Activated T-cell treated with anti-CD3 and anti-CD28 coated beads for 48 hours (primary cell): ENCODE results near the gene CLK2.
"Not testable (repeated sequence)": the region's sequence is repeated elsewhere in the genome, so short reads cannot be mapped to it uniquely, and the experiment has no call there.

Experiments used
- DNase-seq: peaks from one replicate; pipeline ENCODE4 v3.0.0-alpha.2; 2020; ENCODE audit warnings: low read depth

CLK2 gene

GRCh38 chr1:155241841-155242264 is 31.5 kb downstream of the CLK2 start:
- no peak for DNase-seq

GRCh38 chr1:155241069-155241679 is 32.1 kb downstream of the CLK2 start:
- DNase-seq: no peak

DNA sequence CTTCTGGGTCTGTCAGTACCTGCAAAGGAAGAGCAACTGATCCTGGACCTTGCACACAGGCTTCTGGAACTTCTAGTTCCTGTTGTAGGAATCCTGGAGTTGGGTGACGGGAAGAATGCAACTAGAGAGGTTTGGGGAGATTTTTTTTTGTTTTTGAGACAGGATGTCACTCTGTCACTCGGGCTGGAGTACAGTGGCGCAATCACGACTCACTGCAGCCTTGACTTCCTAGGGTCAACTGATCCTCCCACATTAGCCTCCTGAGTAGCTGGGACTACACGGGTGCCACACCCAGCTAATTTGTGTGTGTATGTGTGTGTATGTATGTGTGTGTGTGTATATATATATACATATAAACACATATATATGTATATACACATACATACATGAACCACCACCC is 36.9 kb downstream of the CLK2 start:
- no peak for DNase-seq

DNA sequence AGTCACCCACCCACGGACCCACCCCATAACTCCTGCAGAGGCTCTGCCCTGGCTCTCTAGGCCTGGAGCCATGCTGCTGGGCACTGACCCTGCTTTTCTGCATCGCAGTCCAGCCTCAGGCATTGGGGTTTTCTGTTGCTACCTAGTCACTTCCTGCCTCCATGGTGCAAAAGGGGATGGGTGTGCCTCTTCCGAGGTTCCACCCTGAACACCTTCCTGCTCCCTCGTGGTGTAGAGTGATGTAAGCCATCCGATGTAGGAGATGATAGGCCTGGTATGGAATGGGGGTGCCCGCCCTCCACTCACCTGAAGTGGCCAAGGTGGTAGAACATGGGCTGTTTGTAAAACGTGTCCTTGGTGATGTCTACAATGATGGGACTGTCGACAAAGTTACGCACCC is 37.9 kb downstream of the CLK2 start:
- not testable (repeated sequence) for DNase-seq

DNA sequence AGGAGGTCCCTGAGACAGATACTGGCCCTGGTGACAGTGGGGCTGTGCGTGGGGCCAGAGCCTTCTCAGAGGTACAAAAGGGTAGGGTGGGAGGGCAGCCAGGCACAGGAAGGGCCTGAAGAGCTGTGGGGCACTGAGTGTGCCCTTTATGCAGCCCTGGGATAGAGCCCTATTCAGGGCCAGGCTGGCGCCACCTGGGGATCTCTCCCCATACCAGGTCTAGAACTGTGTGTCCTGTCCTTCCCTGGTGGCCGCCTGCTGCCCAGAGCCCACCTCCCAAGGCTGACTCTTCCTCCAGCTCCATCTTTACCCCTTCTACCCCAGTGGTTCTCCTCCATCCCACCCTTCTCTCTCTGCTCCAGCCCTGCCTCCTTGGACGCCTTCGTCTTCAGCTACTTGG is 39.8 kb downstream of the CLK2 start:
- DNase-seq: not testable (repeated sequence)

DNA sequence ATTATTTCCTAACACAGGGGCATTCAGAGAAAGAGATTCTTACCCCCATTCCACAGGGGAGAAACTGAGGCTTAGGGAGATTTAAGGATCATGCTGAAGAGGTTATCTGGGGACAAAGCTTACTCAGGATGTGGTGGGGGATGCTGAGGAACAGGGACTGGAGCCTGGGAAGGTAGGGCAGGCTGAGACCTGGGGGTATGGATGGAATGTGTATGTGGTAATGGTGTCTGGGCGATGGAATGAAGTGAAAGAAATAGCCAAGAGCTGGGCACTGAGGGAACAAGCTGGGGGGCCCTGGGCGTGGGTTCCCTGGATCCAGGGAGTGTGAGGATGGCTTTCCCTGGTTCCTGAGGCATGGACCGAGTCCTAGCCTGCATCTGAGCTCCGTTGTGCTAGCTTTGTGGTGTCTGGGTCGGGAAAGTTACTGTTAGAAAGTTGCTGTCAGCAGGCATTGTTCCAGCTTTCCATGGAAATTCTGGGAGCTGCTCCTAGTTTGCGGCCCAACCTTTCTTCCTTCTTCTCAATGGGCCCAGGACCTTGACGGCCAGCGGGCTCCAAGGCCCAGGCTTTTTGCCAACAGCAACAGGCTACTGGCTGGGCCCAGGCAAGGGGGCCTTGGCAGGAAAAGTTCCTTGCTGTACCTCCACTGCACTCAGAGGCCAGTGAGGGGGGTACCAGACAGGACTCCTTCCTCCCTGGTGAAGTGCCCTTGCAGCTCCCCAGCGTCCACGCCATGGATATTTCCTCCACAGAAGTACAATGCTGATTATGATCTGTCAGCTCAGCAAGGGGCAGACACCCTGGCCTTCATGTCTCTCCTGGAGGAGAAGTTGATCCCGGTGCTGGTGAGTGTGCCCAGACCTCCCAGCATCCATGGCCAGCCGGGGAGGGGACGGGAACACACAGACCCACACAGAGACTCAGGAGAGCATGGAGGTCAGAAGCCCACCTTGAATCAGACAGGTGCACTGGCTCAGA is 41.0 kb downstream of the CLK2 start:
- not testable (repeated sequence) for DNase-seq

DNA sequence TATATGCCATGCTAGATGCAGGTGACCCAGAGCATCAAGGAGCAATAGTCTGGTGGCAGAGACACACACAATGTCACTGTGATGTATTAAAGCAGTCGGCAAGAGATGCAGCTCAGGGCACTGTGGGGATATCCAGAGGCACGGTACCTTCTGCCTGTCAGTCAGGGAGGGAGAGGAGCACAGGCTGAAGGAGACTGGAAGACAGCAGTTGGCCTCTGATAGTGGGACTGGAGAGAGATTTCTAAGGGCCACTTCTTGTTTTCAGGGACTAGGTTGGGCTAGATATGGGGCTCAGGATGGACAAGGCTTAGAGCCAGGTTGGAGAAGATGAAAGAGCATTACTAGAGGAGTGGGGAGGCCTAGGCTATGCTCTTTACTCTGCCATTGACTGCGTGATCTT is 42.0 kb downstream of the CLK2 start:
- not testable (repeated sequence) for DNase-seq

- no peak for DNase-seq
Observed at GRCh38 chr1:155228096-155228427, 45.2 kb downstream of the CLK2 start.

DNA sequence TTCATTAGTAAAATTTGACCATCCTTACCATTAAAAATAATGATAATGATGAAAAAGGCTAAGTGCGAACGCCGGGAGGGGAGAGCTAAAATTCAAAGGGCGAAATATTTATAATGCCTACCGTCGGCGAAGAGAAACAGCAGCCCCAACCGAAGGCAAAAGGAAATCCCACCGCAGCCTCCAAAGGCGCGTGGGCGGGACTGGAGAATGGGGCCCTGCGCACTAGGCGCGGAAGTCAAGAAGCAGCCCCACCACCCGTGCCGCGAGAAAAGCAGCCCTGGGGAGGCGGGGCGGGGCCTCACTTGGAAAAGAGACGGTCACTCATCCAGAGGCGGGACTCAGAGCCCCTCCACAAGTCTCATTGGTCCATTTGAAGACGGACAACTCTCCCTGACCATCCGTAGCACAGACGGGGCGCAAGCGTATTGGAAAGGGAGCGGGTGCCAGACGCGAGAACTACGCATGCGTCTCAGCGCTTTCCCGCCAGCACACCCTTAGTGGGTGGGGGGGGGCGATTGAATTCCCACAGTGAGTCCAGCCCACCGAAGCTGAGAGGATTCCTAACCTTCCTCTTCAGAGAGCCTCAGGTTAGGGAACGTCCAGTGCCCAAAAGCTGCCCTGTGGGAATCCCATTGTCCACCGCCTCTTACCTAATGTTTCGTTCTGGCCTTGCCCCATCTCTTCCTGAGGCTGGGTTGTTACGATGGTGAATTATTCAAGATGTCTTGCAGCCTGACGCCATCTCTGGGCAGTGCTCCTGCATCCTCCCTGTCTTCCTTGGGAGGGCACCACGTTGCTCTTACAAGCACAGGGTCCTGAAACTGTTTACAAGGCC is 45.8 kb downstream of the CLK2 start:
- peak; percentile 99 for DNase-seq

DNA sequence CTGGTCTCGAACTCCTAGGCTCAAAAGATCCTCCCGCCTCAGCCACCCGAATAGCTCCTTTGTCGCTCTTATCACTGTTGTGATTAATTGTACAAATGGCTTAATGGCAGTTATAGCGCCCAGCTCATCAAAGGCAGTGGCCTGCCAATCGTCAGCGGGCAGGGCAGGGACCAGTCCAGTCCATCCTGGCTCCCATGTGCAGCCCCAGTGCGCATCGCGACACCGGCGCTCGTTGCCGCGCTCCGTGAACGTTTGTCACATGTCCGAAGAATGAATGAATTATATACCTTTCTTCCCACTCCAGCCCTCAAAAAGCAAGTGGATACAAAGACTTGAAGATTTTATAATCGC is 46.4 kb downstream of the CLK2 start:
- peak; percentile 41 for DNase-seq

DNA sequence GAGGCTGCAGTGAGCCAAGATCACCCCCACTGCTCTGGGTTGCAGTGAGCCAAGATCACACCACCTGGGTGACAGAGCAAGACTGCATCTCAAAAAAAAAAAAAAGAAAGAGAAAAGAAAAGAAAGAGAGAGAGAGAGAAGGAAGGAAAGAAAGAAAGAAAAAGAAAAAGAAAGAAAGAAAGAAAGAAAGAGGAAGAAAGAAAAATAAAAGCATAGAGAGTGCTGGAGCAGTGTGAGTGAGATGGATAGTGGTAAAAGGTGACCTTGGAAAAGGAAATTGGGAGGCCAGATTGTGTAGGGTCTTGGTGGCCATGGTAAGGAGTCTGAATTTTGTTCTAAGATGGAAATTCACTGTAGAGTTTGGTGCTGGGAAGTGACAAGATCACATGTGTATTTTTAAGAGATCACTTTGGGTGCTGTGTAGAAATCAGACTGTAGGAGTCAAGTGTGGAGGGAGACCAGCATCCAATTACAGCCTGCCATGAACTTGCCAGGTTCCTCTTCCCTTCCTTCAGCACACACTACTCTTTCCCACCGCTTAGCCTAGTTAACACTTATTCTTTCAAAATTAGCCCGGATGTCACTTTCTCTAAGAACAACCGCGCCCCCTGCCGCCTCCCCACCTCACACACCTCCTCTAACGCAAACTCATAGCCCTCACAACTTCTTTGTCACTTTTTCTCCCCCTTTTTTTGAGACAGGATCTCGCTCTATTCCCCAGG is 47.0 kb downstream of the CLK2 start:
- DNase-seq: peak; percentile 73

GRCh38 chr1:155225404-155225759 is 47.9 kb downstream of the CLK2 start:
- not testable (repeated sequence) for DNase-seq

GRCh38 chr1:155223047-155223446 is 50.3 kb downstream of the CLK2 start:
- DNase-seq: no peak

DNA sequence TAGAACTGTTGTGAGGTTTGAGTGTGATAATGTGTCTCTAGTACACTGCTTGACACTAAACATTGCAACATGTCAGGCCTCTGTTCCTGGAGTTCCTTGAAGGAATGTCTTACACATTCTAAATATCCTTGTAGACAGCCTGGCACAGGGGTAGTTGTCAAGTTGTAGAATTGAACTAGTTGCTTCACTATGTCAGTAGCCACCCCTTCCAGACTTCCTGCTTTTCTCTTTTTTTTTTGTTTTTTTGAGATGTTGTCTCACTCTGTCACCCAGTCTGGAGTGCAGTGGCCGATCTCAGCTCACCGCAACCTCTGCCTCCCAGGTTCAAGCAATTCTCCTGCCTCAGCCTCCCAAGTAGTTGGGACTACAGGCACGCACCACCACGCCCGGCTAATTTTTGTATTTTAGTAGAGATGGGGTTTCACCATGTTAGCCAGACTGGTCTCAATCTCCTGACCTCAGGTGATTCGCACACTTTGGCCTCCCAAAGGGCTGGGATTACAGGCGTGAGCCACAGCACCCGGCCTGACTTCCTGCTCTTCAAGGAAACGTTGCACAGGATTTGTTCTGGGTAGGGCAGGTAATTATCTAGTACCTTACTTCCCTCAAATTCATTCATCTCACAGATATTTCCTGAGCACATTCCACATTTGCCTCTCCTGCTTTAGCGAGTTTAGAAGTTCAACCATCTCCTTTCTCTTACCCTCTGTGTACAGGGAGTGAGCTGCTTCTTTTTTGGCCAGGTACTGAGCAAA is 52.9 kb downstream of the CLK2 start:
- not testable (repeated sequence) for DNase-seq

DNA sequence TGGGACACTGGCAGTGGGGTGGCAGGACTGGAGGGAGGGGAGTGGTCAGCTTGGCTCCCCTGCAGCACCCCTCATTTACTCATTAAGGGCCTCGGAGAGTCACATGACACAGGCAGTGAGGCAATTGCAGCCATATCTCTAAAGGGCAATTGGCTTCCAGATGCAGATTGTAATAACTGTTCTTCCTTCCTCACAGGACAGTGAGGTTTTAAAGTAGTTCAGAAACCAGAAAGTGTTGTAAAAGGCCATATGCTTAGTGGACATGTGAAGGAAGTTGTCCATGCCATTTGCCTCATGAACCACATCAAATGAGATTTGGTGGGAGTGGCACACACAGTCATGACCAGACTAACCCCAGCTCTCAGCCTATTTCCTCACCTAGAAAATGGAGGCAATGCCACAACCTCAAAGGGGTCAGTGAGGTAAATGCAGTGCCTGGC is 53.7 kb downstream of the CLK2 start:
- DNase-seq: no peak

DNA sequence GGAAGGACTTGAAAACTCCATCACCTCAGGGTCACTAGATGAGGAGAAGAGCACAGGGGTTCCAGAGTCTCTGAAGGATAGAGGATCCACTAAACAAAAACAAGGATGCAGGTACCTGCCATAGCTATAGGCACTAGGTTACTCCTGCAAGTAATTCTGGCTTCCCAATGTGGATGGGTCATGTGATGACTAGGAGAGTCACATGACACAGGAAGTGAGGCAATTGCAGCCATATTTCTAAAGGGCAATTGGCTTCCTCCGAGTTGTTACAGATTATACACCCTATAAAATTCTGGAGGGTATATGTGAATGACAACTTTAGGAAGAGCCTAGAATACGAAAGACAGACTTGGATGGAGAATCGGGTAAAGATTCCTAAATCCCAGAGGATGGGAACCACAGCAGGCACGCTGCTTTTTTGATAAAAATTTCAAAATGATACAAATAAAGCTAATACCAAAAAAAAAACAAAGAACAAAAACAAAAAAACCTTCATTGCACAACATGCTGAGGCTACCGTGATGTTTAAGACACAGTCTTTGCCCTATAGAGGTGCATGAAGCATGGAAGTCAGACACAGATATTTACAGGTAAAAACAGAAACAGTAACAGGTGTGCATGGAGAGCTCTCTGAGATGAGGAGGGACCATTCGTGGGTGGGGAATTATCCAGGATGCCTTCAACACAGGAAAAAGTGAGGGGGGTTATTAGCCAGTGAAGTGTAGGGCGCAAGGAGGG is 54.3 kb downstream of the CLK2 start:
- DNase-seq: no peak

- DNase-seq: not testable (repeated sequence)
Observed at GRCh38 chr1:155214702-155215101, 58.6 kb downstream of the CLK2 start.
